ENCODE results near the gene ZDHHC11. TPM values are rescaled to one million over a fixed set of nuclear protein-coding genes. Genes with fewer than 3 reads are reported as not detected.

The ZDHHC11 gene
- total and polyA plus RNA-seq, 2 of the 4 experiments (the other 2 are of a cell fraction), result 0.36 to 1.6 TPM

GRCh38 chr5:756865-757345 is 93.9 kb downstream of the ZDHHC11 start:
- Histone ChIP-seq H2BK5ac (ENCODE audit: low read depth, low read length, poor library complexity, severe bottlenecking) (no peak overlapping the region), H3K23ac (ENCODE audit: low read depth, low read length) (no peak overlapping the region), H3K27ac (ENCODE audit: insufficient read depth, low read length) (no peak overlapping the region), H3K9ac (ENCODE audit: low read depth, low read length) (no peak overlapping the region), H4K8ac (ENCODE audit: low read depth in 2 of 2, low read length in 2 of 2) (no peak overlapping the region), H3K36me3 (ENCODE audit: control insufficient read depth, insufficient read depth, low read length) (no peaks in the 10 kb centered on the region), H3K4me1 (ENCODE audit: control insufficient read depth, insufficient read depth, low read length) (no peaks in the 10 kb centered on the region), H3K4me2 (ENCODE audit: low read depth, low read length) (no peak overlapping the region), H3K79me1 (ENCODE audit: low read depth in 1 of 2, low read length in 2 of 2) (no peaks in the 10 kb centered on the region), H2BK20ac (ENCODE audit: low read depth, low read length) (no peak overlapping the region), H3K27me3 (ENCODE audit: control insufficient read depth, insufficient read depth, low read length) (peaks cover 36% of the 10 kb centered on the region), H3K4me3 (ENCODE audit: insufficient read depth, low read depth, low read length) (no peak overlapping the region), H3K4ac (ENCODE audit: low read depth, low read length) (no peak overlapping the region), H2AK9ac (replicated peaks; ENCODE audit: low read depth, low read length, poor library complexity) (no peak overlapping the region), H3K56ac (ENCODE audit: extremely low read depth, insufficient read depth, low read length) (no peak overlapping the region), H3K9me1 (ENCODE audit: insufficient read depth, low read length) (no peaks in the 10 kb centered on the region; the same call in 1 of the 2 replicates), H4K5ac (ENCODE audit: low read depth, low read length) (no peak overlapping the region), H4K91ac (ENCODE audit: insufficient read depth, low read depth, low read length) (no peak overlapping the region), H2BK15ac (ENCODE audit: low read depth, low read length) (no peak overlapping the region), H3K9me3 (ENCODE audit: control insufficient read depth, insufficient read depth, low read length) (no peaks in the 10 kb centered on the region), H3K14ac (replicated peaks; ENCODE audit: low read depth, low read length) (no peak overlapping the region), H2AK5ac (ENCODE audit: low read depth, low read length) (no peak overlapping the region), H4K20me1 (ENCODE audit: insufficient read depth, low read length) (no peaks in the 10 kb centered on the region), H2AFZ (replicated peaks; ENCODE audit: low read length, poor library complexity) (peak overlapping the region; percentile 23), H2BK120ac (ENCODE audit: low read depth, low read length) (no peak overlapping the region), H3K18ac (ENCODE audit: low read depth, low read length) (no peak overlapping the region)
- dilution Hi-C loops (cut with HindIII; ENCODE audit: low sequenced_read_pairs, unreplicated experiment) (no loop called here), in situ Hi-C loops (cut with MboI; ENCODE audit: low sequenced_read_pairs) (no loop called here), intact Hi-C loops (cut with micrococcal nuclease) (no loop called here)
- ATAC-seq (ENCODE audit: low read depth) (no peak), DNase-seq (no peak)
- no TSS peak for BruUV-seq (replicated peaks)
- POLR2A ChIA-PET (ENCODE audit: unreplicated experiment), result no interaction called here
- no peak for TF ChIP-seq RAD21 (IDR thresholded peaks at IDR 0.05; ENCODE audit: low read length)
- TF ChIP-seq MAFK (IDR thresholded peaks at IDR 0.05; ENCODE audit: low read depth, low read length), result no peak
- TF ChIP-seq SMC3 (IDR thresholded peaks at IDR 0.05; ENCODE audit: low read depth, low read length), result no peak
- no peak for TF ChIP-seq BHLHE40 (IDR thresholded peaks at IDR 0.05; ENCODE audit: low read depth, low read length)
- TF ChIP-seq CHD1 (IDR thresholded peaks at IDR 0.05; ENCODE audit: low read depth, low read length), result no peak
- no peak for TF ChIP-seq CTCF (conservative IDR thresholded peaks at IDR 0.05; ENCODE audit: low read depth, low read length)
- no peak for TF ChIP-seq FOS (IDR thresholded peaks at IDR 0.05; ENCODE audit: low read depth, low read length)
- TF ChIP-seq RCOR1 (IDR thresholded peaks at IDR 0.05; ENCODE audit: insufficient replicate concordance, low read length), result no peak
- 19% methylated on average over 5 of the region's 11 CpGs; no CpG with 5 or more reads in 1 of the 2 experiments for WGBS, 2 experiments (ENCODE audit: extremely low coverage in 2 of 2, insufficient read length in 1 of 2)
- CTCF ChIA-PET, result no interaction called here
